DND-41 (cell line): Measurements from ENCODE around the gene TTC23.

ENCODE experiments used
- ATAC-seq: fragments of 200-7000 bp; cut with Tn5 transposase; 3 replicates; pipeline ENCODE4 v1.9.1; 2021; ENCODE audit warnings: low read depth; ENCODE audit not compliant: insufficient read depth
- DNase-seq: peaks from one replicate; pipeline ENCODE4 v3.0.0-alpha.2; 2020
- H2AFZ ChIP-seq: 2 replicates; pipeline ENCODE4 v1.6.0; 2012; ENCODE audit warnings: low read depth, low read length
- H3K27ac ChIP-seq: 2 replicates; pipeline ENCODE4 v1.5.1; 2012; ENCODE audit warnings: low read length, inconsistent platforms
- H3K27me3 ChIP-seq: fragments of 200-600 bp; sonication (generic); 2 replicates; pipeline ENCODE4 v1.6.0; 2012; ENCODE audit warnings: low read length, mild to moderate bottlenecking, inconsistent platforms; ENCODE audit not compliant: insufficient read depth, poor library complexity
- H3K36me3 ChIP-seq: 2 replicates; pipeline ENCODE4 v1.5.1; 2012; ENCODE audit warnings: low read length, inconsistent platforms; ENCODE audit not compliant: insufficient read depth
- H3K4me1 ChIP-seq: 2 replicates; pipeline ENCODE4 v1.5.1; 2012; ENCODE audit warnings: mild to moderate bottlenecking, low read length; ENCODE audit not compliant: insufficient read depth
- H3K4me2 ChIP-seq: 2 replicates; pipeline ENCODE4 v1.6.0; 2012; ENCODE audit warnings: mild to moderate bottlenecking, moderate library complexity, low read length, inconsistent platforms; ENCODE audit not compliant: insufficient read depth
- H3K4me3 ChIP-seq, 2 experiments: fragments of 200-600 bp in 1 of 2; shearing (Covaris generic) in 1 of 2; 2 replicates each; pipeline ENCODE4 v1.5.1; 2012 to 2016; ENCODE audit warnings: inconsistent platforms in 2 of 2, low read length in 2 of 2, mild to moderate bottlenecking in 2 of 2, low read depth in 1 of 2, moderate library complexity in 1 of 2
- H3K79me2 ChIP-seq: 2 replicates; pipeline ENCODE4 v1.6.0; 2012; ENCODE audit warnings: low read length, inconsistent platforms; ENCODE audit not compliant: insufficient read depth
- H3K9ac ChIP-seq: 2 replicates; pipeline ENCODE4 v1.6.0; 2012; ENCODE audit warnings: low read depth, mild to moderate bottlenecking, inconsistent platforms, low read length, moderate library complexity
- H3K9me3 ChIP-seq: 2 replicates; pipeline ENCODE4 v1.5.1; 2012; ENCODE audit warnings: low read length, moderate library complexity, mild to moderate bottlenecking, inconsistent platforms; ENCODE audit not compliant: insufficient read depth, severe bottlenecking
- H4K20me1 ChIP-seq: 2 replicates; pipeline ENCODE4 v1.6.0; 2012; ENCODE audit warnings: low read length; ENCODE audit not compliant: insufficient read depth
- EZH2 ChIP-seq: IDR thresholded peaks from 3 replicates; pipeline ENCODE4 v1.6.1; 2012; ENCODE audit warnings: borderline replicate concordance, low read depth, mild to moderate bottlenecking, moderate library complexity, low read length, inconsistent platforms; ENCODE audit not compliant: severe bottlenecking
- TF ChIP-seq, protein P1 (sequence below): IDR thresholded peaks from 2 replicates; pipeline ENCODE4 v1.5.1; 2012; ENCODE audit warnings: borderline replicate concordance, low read length, moderate library complexity, mild to moderate bottlenecking; ENCODE audit not compliant: poor library complexity, severe bottlenecking; ENCODE audit errors: extremely low read depth

Gene TTC23

DNA sequence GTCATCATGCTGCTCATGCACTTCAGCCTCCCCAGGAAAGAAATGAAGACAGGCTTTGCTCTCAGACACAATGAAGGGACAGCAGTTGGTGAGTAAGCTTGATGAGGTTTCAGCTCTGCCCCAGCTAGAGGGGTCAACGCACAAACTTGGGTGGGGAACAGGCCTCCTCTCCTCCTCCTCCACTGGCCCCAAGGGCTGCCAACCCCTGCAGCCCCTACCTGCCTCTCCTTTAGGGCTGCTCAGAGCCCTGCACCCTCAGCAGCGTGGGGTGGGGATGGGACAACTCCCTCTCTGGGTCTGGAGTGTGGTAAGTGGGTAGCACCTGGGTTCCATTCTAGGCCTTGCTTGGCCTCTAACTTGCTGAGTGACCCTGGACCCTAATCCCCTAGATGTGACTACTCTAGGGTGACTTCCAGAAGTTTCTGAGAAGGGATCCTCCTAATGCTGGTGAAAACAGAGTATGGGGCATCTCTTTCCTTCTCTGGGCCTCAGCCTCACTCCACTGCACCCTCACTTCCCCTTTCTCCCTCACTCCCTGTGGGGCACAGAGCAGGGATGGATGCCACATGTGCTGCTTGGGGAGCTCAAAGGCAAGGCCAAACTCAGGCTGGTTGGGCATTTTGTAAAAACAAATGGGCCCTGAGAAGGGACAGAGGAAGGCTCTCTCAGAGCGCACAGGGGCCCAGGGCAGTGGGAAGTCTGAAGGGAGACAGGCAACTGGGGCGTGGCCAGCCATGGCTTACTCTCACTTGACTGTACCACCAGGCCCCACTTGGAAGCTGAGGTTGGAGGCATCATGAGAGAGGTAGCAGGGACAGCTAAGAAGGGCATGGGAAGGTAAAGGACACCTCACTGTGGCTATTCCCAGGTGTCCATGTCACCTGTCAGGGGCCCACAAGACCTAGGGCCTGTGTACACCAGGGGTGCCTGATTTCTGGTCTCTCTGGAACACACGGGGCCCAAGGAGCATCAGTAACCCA is 80.5 kb downstream of the TTC23 start:
- Histone ChIP-seq H4K20me1 (no peaks in the 10 kb centered on the region), H3K4me3 (no peak overlapping the region), H3K9me3 (no peaks in the 10 kb centered on the region), H3K4me2 (no peak overlapping the region), H3K9ac (no peak overlapping the region), H3K36me3 (peaks cover 32% of the 10 kb centered on the region), H3K4me1 (no peaks in the 10 kb centered on the region), H3K27ac (no peak overlapping the region), H3K27me3 (no peaks in the 10 kb centered on the region), H2AFZ (no peak overlapping the region), H3K79me2 (no peaks in the 10 kb centered on the region)
- ATAC-seq: no peak
- no peak for DNase-seq
- TF ChIP-seq, protein P1, sequence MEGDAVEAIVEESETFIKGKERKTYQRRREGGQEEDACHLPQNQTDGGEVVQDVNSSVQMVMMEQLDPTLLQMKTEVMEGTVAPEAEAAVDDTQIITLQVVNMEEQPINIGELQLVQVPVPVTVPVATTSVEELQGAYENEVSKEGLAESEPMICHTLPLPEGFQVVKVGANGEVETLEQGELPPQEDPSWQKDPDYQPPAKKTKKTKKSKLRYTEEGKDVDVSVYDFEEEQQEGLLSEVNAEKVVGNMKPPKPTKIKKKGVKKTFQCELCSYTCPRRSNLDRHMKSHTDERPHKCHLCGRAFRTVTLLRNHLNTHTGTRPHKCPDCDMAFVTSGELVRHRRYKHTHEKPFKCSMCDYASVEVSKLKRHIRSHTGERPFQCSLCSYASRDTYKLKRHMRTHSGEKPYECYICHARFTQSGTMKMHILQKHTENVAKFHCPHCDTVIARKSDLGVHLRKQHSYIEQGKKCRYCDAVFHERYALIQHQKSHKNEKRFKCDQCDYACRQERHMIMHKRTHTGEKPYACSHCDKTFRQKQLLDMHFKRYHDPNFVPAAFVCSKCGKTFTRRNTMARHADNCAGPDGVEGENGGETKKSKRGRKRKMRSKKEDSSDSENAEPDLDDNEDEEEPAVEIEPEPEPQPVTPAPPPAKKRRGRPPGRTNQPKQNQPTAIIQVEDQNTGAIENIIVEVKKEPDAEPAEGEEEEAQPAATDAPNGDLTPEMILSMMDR: no peak
- no peak for TF ChIP-seq EZH2

DNA sequence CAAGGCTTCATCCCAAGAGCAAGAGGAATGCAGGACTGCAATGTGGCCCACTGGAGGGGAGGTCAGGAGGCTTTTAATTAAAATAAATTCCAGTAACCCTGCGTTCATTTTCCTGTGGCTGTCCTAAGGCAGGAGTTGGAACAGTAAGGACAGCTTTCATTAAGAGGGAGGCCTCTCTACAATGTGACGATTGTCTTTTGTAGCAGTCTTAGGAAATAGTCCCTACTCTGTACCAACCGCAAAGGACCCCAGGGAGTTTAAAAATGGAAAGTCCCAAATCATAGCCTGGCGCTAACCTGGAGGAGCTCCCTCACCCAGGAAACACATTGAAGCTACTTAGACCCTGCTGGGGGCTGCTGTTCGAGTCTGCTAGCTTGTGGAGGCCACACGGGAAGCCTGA is 81.7 kb downstream of the TTC23 start:
- Histone ChIP-seq H3K4me1 (no peaks in the 10 kb centered on the region), H3K27me3 (no peaks in the 10 kb centered on the region), H3K9me3 (no peaks in the 10 kb centered on the region), H3K4me2 (no peak overlapping the region), H2AFZ (no peak overlapping the region), H3K79me2 (no peaks in the 10 kb centered on the region), H4K20me1 (no peaks in the 10 kb centered on the region), H3K9ac (no peak overlapping the region), H3K4me3 (no peak overlapping the region), H3K27ac (no peak overlapping the region), H3K36me3 (peaks cover 21% of the 10 kb centered on the region)
- TF ChIP-seq, protein P1: no peak
- no peak for TF ChIP-seq EZH2
- ATAC-seq (no peak), DNase-seq (no peak)

DNA sequence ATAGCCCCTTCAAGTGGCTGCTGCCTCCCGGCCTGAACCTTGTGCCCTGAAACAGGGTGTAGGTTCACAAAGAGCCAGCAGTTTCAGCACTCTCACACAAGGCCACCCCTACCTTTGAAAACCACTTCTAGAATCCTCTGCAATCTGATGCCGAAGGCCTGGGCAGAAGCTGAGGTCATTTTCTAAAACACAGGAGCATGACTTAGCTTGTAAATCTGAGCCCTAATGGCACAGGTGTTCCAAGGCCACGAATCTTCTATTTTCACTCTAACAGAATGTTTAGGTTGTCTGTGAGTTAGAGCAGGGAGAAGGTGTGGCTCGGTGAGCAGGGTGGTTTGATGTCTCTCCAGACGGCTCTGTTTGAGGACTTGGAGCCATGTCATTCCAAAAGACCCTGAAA is 82.2 kb downstream of the TTC23 start:
- no peaks in the 10 kb centered on the region for H3K4me1 ChIP-seq
- no peak overlapping the region for H3K4me2 ChIP-seq
- H3K4me3 ChIP-seq: no peak overlapping the region
- ATAC-seq (no peak), DNase-seq (no peak)
- H2AFZ ChIP-seq: no peak overlapping the region
- H3K9ac ChIP-seq: no peak overlapping the region
- H3K27ac ChIP-seq: no peak overlapping the region
- peaks cover 16% of the 10 kb centered on the region for H3K36me3 ChIP-seq
- H4K20me1 ChIP-seq: no peaks in the 10 kb centered on the region
- H3K9me3 ChIP-seq: no peaks in the 10 kb centered on the region
- TF ChIP-seq, protein P1: no peak
- no peak for TF ChIP-seq EZH2
- no peaks in the 10 kb centered on the region for H3K79me2 ChIP-seq
- H3K27me3 ChIP-seq: no peaks in the 10 kb centered on the region
